Mesenchymal stem cell (in vitro differentiated cells and primary cell): ENCODE data around the gene CCND2.

Source experiments
- DNase-seq: peaks from one replicate; pipeline ENCODE4 v3.0.0-alpha.2; 2013
- H2AFZ ChIP-seq: one replicate; pipeline ENCODE4 v1.6.1; 2013; ENCODE audit warnings: low read depth, mild to moderate bottlenecking, control low read depth, inconsistent platforms, low read length, moderate library complexity
- H2AK5ac ChIP-seq: 2 replicates; pipeline ENCODE4 v1.6.1; 2013; ENCODE audit warnings: low read length, moderate library complexity, mild to moderate bottlenecking, inconsistent platforms; ENCODE audit not compliant: severe bottlenecking
- H2BK120ac ChIP-seq: one replicate; pipeline ENCODE4 v1.6.1; 2013; ENCODE audit warnings: low read depth, mild to moderate bottlenecking, inconsistent platforms, low read length, moderate library complexity
- H2BK12ac ChIP-seq, 2 experiments: one replicate each; pipeline ENCODE4 v1.6.1; 2013; ENCODE audit warnings: inconsistent platforms in 2 of 2, low read length in 2 of 2, mild to moderate bottlenecking in 2 of 2, moderate library complexity in 2 of 2, control low read depth in 1 of 2
- H2BK15ac ChIP-seq: one replicate; pipeline ENCODE4 v1.6.1; 2013; ENCODE audit warnings: mild to moderate bottlenecking, low read depth, inconsistent platforms; ENCODE audit not compliant: poor library complexity, severe bottlenecking
- H2BK5ac ChIP-seq: 2 replicates; pipeline ENCODE4 v1.6.1; 2013; ENCODE audit warnings: low read depth, mild to moderate bottlenecking, low read length, control low read depth, inconsistent platforms; ENCODE audit not compliant: poor library complexity, severe bottlenecking
- H3K14ac ChIP-seq, 2 experiments: one replicate each; pipeline ENCODE4 v1.6.1; 2013; ENCODE audit warnings: inconsistent platforms in 2 of 2, low read length in 2 of 2, control low read depth in 1 of 2, mild to moderate bottlenecking in 1 of 2, moderate library complexity in 1 of 2
- H3K18ac ChIP-seq, 2 experiments: one replicate each; pipeline ENCODE4 v1.6.1; 2013; ENCODE audit warnings: inconsistent platforms in 2 of 2, low read length in 2 of 2, control low read depth in 1 of 2, low read depth in 1 of 2, mild to moderate bottlenecking in 1 of 2
- H3K23ac ChIP-seq, 2 experiments: one replicate each; pipeline ENCODE4 v1.6.1; 2013; ENCODE audit warnings: inconsistent platforms in 2 of 2, low read length in 2 of 2, mild to moderate bottlenecking in 2 of 2, moderate library complexity in 2 of 2, control low read depth in 1 of 2
- H3K27ac ChIP-seq: 2 replicates; pipeline ENCODE4 v1.5.1; 2013; ENCODE audit warnings: mild to moderate bottlenecking, moderate library complexity, low read length, control low read depth, inconsistent platforms; ENCODE audit not compliant: poor library complexity, severe bottlenecking
- H3K27me3 ChIP-seq, 2 experiments: 2 replicates each; pipeline versions ENCODE4 v1.6.1 to v1.7.0; 2013; ENCODE audit warnings: low read length in 2 of 2, mild to moderate bottlenecking in 2 of 2, moderate library complexity in 2 of 2, control low read depth in 1 of 2, inconsistent platforms in 1 of 2; ENCODE audit not compliant: control insufficient read depth in 1 of 2, insufficient read depth in 1 of 2
- H3K36me3 ChIP-seq, 2 experiments: 2 replicates each; pipeline versions ENCODE4 v1.6.1 to v1.7.0; 2013; ENCODE audit warnings: low read length in 2 of 2, control low read depth in 1 of 2, inconsistent platforms in 1 of 2, low read depth in 1 of 2, mild to moderate bottlenecking in 1 of 2; ENCODE audit not compliant: insufficient read depth in 2 of 2, control insufficient read depth in 1 of 2
- H3K4ac ChIP-seq, 2 experiments: one replicate each; pipeline ENCODE4 v1.6.1; 2013; ENCODE audit warnings: inconsistent platforms in 2 of 2, low read length in 2 of 2, mild to moderate bottlenecking in 2 of 2, moderate library complexity in 2 of 2, control low read depth in 1 of 2, low read depth in 1 of 2
- H3K4me1 ChIP-seq: 2 replicates; pipeline ENCODE4 v1.6.1; 2013; ENCODE audit warnings: low read depth, low read length, control low read depth; ENCODE audit not compliant: control insufficient read depth, insufficient read depth
- H3K4me2 ChIP-seq: 2 replicates; pipeline ENCODE4 v1.6.1; 2013; ENCODE audit warnings: low read length, mild to moderate bottlenecking, inconsistent platforms; ENCODE audit not compliant: poor library complexity, severe bottlenecking
- H3K4me3 ChIP-seq, 2 experiments: 2 replicates each; pipeline versions ENCODE4 v1.5.1 to v1.7.0; 2013; ENCODE audit warnings: low read length in 2 of 2, mild to moderate bottlenecking in 2 of 2, control low read depth in 1 of 2, low read depth in 1 of 2; ENCODE audit not compliant: insufficient read depth in 1 of 2
- H3K79me1 ChIP-seq: replicated peaks from 2 replicates; pipeline ENCODE4 v1.6.1; 2013; ENCODE audit warnings: mild to moderate bottlenecking, control low read depth, low read length, inconsistent platforms; ENCODE audit not compliant: poor library complexity, severe bottlenecking
- H3K9ac ChIP-seq: 2 replicates; pipeline ENCODE4 v1.7.0; 2013; ENCODE audit warnings: mild to moderate bottlenecking, low read length, moderate library complexity
- H3K9me3 ChIP-seq: 2 replicates; pipeline ENCODE4 v1.7.0; 2013; ENCODE audit warnings: mild to moderate bottlenecking, low read length; ENCODE audit not compliant: control insufficient read depth
- H4K8ac ChIP-seq: one replicate; pipeline ENCODE4 v1.6.1; 2013; ENCODE audit warnings: inconsistent platforms, mild to moderate bottlenecking, low read length, moderate library complexity
- H4K91ac ChIP-seq: one replicate; pipeline ENCODE4 v1.6.1; 2013; ENCODE audit warnings: mild to moderate bottlenecking, low read length, inconsistent platforms
- WGBS: methylation state at CpG from one replicate; pipeline ENCODE4 v1.1.7; 2013; ENCODE audit warnings: mixed read lengths; 5-methylcytosine and 5-hydroxymethylcytosine counted together

Gene CCND2

GRCh38 chr12:4268329-4269181 is 5.0 kb upstream of the CCND2 start:
- Histone ChIP-seq H2BK15ac (peak overlapping the region; percentile 6), H3K23ac (no peak overlapping the region), H2BK12ac (no peak overlapping the region), H3K79me1 (peaks cover 3% of the 10 kb centered on the region), H3K4ac (no peak overlapping the region), H3K27ac (peak overlapping the region; percentile 30), H3K4me2 (peak overlapping the region; percentile 90), H3K14ac (no peak overlapping the region), H3K27me3 (peaks cover 58 to 87% of the 10 kb centered on the region in 2 experiments), H3K18ac (no peak overlapping the region), H3K9me3 (no peaks in the 10 kb centered on the region), H3K4me3 (peak overlapping the region; percentile 57 to 74), H2BK5ac (no peak overlapping the region), H2BK120ac (peak overlapping the region; percentile 50), H3K36me3 (no peaks in the 10 kb centered on the region), H2AFZ (no peak overlapping the region), H4K91ac (no peak overlapping the region), H3K9ac (peak overlapping the region; percentile 78), H4K8ac (no peak overlapping the region), H3K4me1 (peaks cover 29% of the 10 kb centered on the region), H2AK5ac (no peak overlapping the region)
- 2% methylated on average over 23 of the region's 26 CpGs for WGBS
- peak; percentile 34 for DNase-seq

- Histone ChIP-seq H2BK5ac (peak overlapping the region; percentile 74), H3K9ac (peak overlapping the region; percentile 77), H2BK15ac (peak overlapping the region; percentile 6), H2BK120ac (peak overlapping the region; percentile 50), H3K79me1 (peaks cover 6% of the 10 kb centered on the region), H3K36me3 (no peaks in the 10 kb centered on the region), H3K4me3 (peak overlapping the region; percentile 57 to 60), H2AK5ac (no peak overlapping the region), H3K18ac (peak overlapping the region; percentile 32 to 77), H4K91ac (no peak overlapping the region), H3K23ac (no peak overlapping the region), H3K27ac (no peak overlapping the region), H3K4me2 (peak overlapping the region; percentile 85), H4K8ac (no peak overlapping the region), H3K27me3 (peaks cover 53 to 87% of the 10 kb centered on the region in 2 experiments), H2BK12ac (no peak overlapping the region), H3K9me3 (no peaks in the 10 kb centered on the region), H3K4me1 (peaks cover 29% of the 10 kb centered on the region), H3K14ac (no peak overlapping the region), H2AFZ (no peak overlapping the region), H3K4ac (peak overlapping the region in 1 of 2 experiments; percentile 55)
- WGBS: under 1% methylated on average over 42 of the region's 73 CpGs
- DNase-seq: peak; percentile 75
These were observed 4.1 kb upstream of the CCND2 start for GRCh38 chr12:4269279-4269991.

GRCh38 chr12:4270016-4270830 is 3.3 kb upstream of the CCND2 start:
- WGBS: 4% methylated on average over 20 of the region's 39 CpGs
- no peak overlapping the region for H2AFZ ChIP-seq

More at GRCh38 chr12:4270016-4270830, 3.3 kb upstream of the CCND2 start:
- peak overlapping the region in 1 of 2 experiments; percentile 77 for H3K4me3 ChIP-seq
- H2AK5ac ChIP-seq: peak overlapping the region; percentile 83
- no peak overlapping the region for H2BK120ac ChIP-seq
- no peak overlapping the region for H2BK5ac ChIP-seq
- peaks cover 29% of the 10 kb centered on the region for H3K4me1 ChIP-seq
- H3K14ac ChIP-seq: no peak overlapping the region
- peak overlapping the region; percentile 11 to 46 for H3K23ac ChIP-seq
- H3K27me3 ChIP-seq: peaks cover 47 to 83% of the 10 kb centered on the region in 2 experiments
- no peak overlapping the region for H2BK15ac ChIP-seq
- no peaks in the 10 kb centered on the region for H3K36me3 ChIP-seq
- no peak overlapping the region for H4K91ac ChIP-seq
- H3K9me3 ChIP-seq: no peaks in the 10 kb centered on the region
- no peak overlapping the region for H3K27ac ChIP-seq
- DNase-seq: no peak
- peak overlapping the region; percentile 77 for H3K9ac ChIP-seq
- peaks cover 8% of the 10 kb centered on the region for H3K79me1 ChIP-seq
- H2BK12ac ChIP-seq: peak overlapping the region in 1 of 2 experiments; percentile 4
- H3K18ac ChIP-seq: peak overlapping the region in 1 of 2 experiments; percentile 57
- H3K4me2 ChIP-seq: peak overlapping the region; percentile 91
- no peak overlapping the region for H3K4ac ChIP-seq
- peak overlapping the region; percentile 24 for H4K8ac ChIP-seq
